HepG2 (cell line): ENCODE data around the gene TP73. TPM values are rescaled to one million over a fixed set of nuclear protein-coding genes. Genes with fewer than 3 reads are reported as not detected.
A peak's percentile ranks its signal among the peaks of the same experiment; 100 is the strongest.

Source experiments
- NBN ChIP-seq: fragments of 450-650 bp; conservative IDR thresholded peaks from 2 replicates; pipeline ENCODE4 v1.6.1; 2017
- NFKB2 ChIP-seq: sonication (generic); formaldehyde crosslinking; IDR thresholded peaks from 2 replicates; pipeline ENCODE4 v1.4.0; 2020; ENCODE audit warnings: missing genetic modification reagents, borderline replicate concordance
- POLR2AphosphoS5 ChIP-seq: IDR thresholded peaks from 2 replicates; pipeline ENCODE4 v1.6.1; 2012; ENCODE audit warnings: low read depth, low read length
- SMYD3 ChIP-seq: sonication (generic); formaldehyde crosslinking; IDR thresholded peaks from 2 replicates; pipeline ENCODE4 v1.8.1; 2023; ENCODE audit warnings: mild to moderate bottlenecking, missing genetic modification reagents
- ZBTB7A ChIP-seq: sonication (generic); formaldehyde crosslinking; IDR thresholded peaks from 2 replicates; pipeline ENCODE4 v1.8.0; 2022; ENCODE audit warnings: mild to moderate bottlenecking, missing genetic modification reagents
- ZFP62 ChIP-seq: sonication (generic); formaldehyde crosslinking; IDR thresholded peaks from 2 replicates; pipeline ENCODE4 v1.4.0; 2020; ENCODE audit warnings: missing genetic modification reagents
- ZMYM4 ChIP-seq: sonication (generic); formaldehyde crosslinking; IDR thresholded peaks from 2 replicates; pipeline ENCODE4 v1.8.1; 2023; ENCODE audit warnings: mild to moderate bottlenecking, missing genetic modification reagents
- ZNF253 ChIP-seq: sonication (generic); formaldehyde crosslinking; IDR thresholded peaks from 2 replicates; pipeline ENCODE4 v1.8.0; 2022; ENCODE audit warnings: mild to moderate bottlenecking, missing genetic modification reagents, borderline replicate concordance
- ZNF331 ChIP-seq: sonication (generic); formaldehyde crosslinking; IDR thresholded peaks from 2 replicates; pipeline ENCODE4 v1.4.0; 2020; ENCODE audit warnings: missing genetic modification reagents
- ZNF496 ChIP-seq: sonication (generic); formaldehyde crosslinking; IDR thresholded peaks from 2 replicates; pipeline ENCODE4 v1.8.1; 2023; ENCODE audit warnings: mild to moderate bottlenecking, moderate library complexity, missing genetic modification reagents; ENCODE audit not compliant: insufficient replicate concordance
- ZNF749 ChIP-seq: sonication (generic); formaldehyde crosslinking; IDR thresholded peaks from 2 replicates; pipeline ENCODE4 v1.8.0; 2022; ENCODE audit warnings: mild to moderate bottlenecking, missing genetic modification reagents, moderate library complexity, borderline replicate concordance
- ZNF891 ChIP-seq: sonication (generic); formaldehyde crosslinking; IDR thresholded peaks from 2 replicates; pipeline ENCODE4 v1.5.0; 2020; ENCODE audit warnings: mild to moderate bottlenecking, missing genetic modification reagents
- ZSCAN21 ChIP-seq: sonication (generic); formaldehyde crosslinking; IDR thresholded peaks from 2 replicates; pipeline ENCODE4 v1.8.0; 2022; ENCODE audit warnings: mild to moderate bottlenecking, missing genetic modification reagents, moderate library complexity, borderline replicate concordance
- polyA plus RNA-seq, 8 experiments: library from polyadenylated mRNA; depleted of rRNA in 3 of 8; stranded (reverse) in 7 of 8; unstranded in 1 of 8; fragments of >200 nt; fragmentation: Illumina TruSeq in 4 of 8; extraction: Trizol in 4 of 8; gene quantifications; 2 replicates each; pipeline versions ENCODE4 v1.2.1 to v1.2.3, GENCODE V29; 2011 to 2016; ENCODE audit warnings: low read depth in 4 of 8, missing spikeins in 1 of 8, mixed read lengths in 1 of 8; ENCODE audit not compliant: insufficient read depth in 1 of 8
- total RNA-seq, 5 experiments: library from RNA; depleted of rRNA; stranded (reverse); fragments of >200 nt; fragmentation: Illumina TruSeq; extraction: Trizol; gene quantifications; 2 replicates each; pipeline ENCODE4 v1.2.3, GENCODE V29; 2016; ENCODE audit warnings: low read depth in 1 of 5
- TF ChIP-seq, protein P1 (sequence below): sonication (generic); formaldehyde crosslinking; IDR thresholded peaks from 2 replicates; pipeline ENCODE4 v1.4.0; 2020; ENCODE audit warnings: missing genetic modification reagents
- TF ChIP-seq, protein P2 (sequence below): sonication (generic); formaldehyde crosslinking; IDR thresholded peaks from 2 replicates; pipeline ENCODE4 v1.4.0; 2020; ENCODE audit warnings: mild to moderate bottlenecking, missing genetic modification reagents, borderline replicate concordance
- TF ChIP-seq, protein P3 (sequence below): sonication (generic); formaldehyde crosslinking; IDR thresholded peaks from 2 replicates; pipeline ENCODE4 v1.4.0; 2020; ENCODE audit warnings: missing genetic modification reagents, mild to moderate bottlenecking, borderline replicate concordance
- TF ChIP-seq, protein P4 (sequence below): IDR thresholded peaks from 2 replicates; pipeline ENCODE4 v1.6.1; 2018; ENCODE audit warnings: missing genetic modification reagents
- TF ChIP-seq, protein P5 (sequence below): sonication (generic); formaldehyde crosslinking; IDR thresholded peaks from 2 replicates; pipeline ENCODE4 v1.9.0; 2021; ENCODE audit warnings: missing genetic modification reagents, borderline replicate concordance
- TF ChIP-seq, protein P6 (sequence below): sonication (generic); formaldehyde crosslinking; conservative IDR thresholded peaks from 2 replicates; pipeline ENCODE4 v1.4.0; 2020; ENCODE audit warnings: missing genetic modification reagents

Gene TP73
- total and polyA plus RNA-seq, 2 of the 13 experiments (the other 11 are each of a cell fraction or from before 2014, with no cell fraction given): 0.49 to 1.1 TPM

DNA sequence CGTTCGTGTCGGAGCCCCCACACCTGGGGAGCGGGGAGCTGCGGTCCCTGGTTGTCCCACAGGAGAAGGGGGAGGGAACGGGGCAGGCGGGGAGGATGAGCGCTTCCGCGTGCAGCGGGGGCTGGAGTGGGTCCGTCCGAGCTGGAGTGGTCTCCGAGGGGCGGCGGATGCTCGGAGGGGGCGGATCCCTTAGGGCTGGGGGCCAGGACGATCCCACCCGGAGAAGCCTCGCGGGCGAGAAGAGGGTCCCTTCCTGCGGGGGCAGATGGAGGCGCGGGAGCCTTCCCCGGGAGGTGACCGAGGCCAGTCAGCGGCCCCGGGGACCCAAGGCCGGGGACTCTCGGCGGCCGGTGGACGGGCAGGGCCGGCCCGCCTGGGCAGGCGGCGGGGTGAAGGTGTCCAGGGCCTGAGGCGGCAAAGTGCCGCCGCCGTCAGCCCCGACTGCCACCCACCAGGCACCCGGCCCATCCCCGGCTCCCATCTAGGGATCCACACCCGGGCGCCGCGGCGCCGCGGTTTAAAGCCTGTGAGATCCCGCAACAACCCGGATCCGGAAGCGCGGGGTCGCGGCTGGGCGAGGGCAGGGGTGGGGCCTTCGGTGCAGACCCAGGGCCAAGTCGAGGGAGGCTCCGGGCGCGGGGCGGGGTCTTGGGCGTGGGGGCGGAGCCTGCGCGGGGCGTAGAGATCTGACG lies 94.7 kb downstream of the TP73 start (continued):
- TF ChIP-seq ZNF749 (CRISPR knock-in tag) (no peak), POLR2AphosphoS5 (peak; percentile 70), NBN (no peak), ZNF496 (CRISPR knock-in tag) (no peak), NFKB2 (CRISPR knock-in tag) (no peak), ZSCAN21 (peak; percentile 57; the same call in 1 of the 2 replicates), ZNF891 (CRISPR knock-in tag) (no peak), ZNF331 (CRISPR knock-in tag) (no peak), ZNF253 (CRISPR knock-in tag) (no peak), ZBTB7A (no peak), ZFP62 (CRISPR knock-in tag) (no peak), ZMYM4 (CRISPR knock-in tag) (no peak), SMYD3 (CRISPR knock-in tag) (no peak)
- TF ChIP-seq, protein P1, sequence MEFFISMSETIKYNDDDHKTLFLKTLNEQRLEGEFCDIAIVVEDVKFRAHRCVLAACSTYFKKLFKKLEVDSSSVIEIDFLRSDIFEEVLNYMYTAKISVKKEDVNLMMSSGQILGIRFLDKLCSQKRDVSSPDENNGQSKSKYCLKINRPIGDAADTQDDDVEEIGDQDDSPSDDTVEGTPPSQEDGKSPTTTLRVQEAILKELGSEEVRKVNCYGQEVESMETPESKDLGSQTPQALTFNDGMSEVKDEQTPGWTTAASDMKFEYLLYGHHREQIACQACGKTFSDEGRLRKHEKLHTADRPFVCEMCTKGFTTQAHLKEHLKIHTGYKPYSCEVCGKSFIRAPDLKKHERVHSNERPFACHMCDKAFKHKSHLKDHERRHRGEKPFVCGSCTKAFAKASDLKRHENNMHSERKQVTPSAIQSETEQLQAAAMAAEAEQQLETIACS (CRISPR knock-in tag): no peak
- TF ChIP-seq, protein P2, sequence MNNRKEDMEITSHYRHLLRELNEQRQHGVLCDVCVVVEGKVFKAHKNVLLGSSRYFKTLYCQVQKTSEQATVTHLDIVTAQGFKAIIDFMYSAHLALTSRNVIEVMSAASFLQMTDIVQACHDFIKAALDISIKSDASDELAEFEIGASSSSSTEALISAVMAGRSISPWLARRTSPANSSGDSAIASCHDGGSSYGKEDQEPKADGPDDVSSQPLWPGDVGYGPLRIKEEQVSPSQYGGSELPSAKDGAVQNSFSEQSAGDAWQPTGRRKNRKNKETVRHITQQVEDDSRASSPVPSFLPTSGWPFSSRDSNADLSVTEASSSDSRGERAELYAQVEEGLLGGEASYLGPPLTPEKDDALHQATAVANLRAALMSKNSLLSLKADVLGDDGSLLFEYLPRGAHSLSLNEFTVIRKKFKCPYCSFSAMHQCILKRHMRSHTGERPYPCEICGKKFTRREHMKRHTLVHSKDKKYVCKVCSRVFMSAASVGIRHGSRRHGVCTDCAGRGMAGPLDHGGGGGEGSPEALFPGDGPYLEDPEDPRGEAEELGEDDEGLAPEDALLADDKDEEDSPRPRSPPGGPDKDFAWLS: no peak
- TF ChIP-seq, protein P3, sequence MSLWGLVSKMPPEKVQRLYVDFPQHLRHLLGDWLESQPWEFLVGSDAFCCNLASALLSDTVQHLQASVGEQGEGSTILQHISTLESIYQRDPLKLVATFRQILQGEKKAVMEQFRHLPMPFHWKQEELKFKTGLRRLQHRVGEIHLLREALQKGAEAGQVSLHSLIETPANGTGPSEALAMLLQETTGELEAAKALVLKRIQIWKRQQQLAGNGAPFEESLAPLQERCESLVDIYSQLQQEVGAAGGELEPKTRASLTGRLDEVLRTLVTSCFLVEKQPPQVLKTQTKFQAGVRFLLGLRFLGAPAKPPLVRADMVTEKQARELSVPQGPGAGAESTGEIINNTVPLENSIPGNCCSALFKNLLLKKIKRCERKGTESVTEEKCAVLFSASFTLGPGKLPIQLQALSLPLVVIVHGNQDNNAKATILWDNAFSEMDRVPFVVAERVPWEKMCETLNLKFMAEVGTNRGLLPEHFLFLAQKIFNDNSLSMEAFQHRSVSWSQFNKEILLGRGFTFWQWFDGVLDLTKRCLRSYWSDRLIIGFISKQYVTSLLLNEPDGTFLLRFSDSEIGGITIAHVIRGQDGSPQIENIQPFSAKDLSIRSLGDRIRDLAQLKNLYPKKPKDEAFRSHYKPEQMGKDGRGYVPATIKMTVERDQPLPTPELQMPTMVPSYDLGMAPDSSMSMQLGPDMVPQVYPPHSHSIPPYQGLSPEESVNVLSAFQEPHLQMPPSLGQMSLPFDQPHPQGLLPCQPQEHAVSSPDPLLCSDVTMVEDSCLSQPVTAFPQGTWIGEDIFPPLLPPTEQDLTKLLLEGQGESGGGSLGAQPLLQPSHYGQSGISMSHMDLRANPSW (CRISPR knock-in tag): no peak; the same call in 1 of the 2 replicates
- TF ChIP-seq, protein P4, sequence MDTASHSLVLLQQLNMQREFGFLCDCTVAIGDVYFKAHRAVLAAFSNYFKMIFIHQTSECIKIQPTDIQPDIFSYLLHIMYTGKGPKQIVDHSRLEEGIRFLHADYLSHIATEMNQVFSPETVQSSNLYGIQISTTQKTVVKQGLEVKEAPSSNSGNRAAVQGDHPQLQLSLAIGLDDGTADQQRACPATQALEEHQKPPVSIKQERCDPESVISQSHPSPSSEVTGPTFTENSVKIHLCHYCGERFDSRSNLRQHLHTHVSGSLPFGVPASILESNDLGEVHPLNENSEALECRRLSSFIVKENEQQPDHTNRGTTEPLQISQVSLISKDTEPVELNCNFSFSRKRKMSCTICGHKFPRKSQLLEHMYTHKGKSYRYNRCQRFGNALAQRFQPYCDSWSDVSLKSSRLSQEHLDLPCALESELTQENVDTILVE (CRISPR knock-in tag): no peak
- TF ChIP-seq, protein P5, sequence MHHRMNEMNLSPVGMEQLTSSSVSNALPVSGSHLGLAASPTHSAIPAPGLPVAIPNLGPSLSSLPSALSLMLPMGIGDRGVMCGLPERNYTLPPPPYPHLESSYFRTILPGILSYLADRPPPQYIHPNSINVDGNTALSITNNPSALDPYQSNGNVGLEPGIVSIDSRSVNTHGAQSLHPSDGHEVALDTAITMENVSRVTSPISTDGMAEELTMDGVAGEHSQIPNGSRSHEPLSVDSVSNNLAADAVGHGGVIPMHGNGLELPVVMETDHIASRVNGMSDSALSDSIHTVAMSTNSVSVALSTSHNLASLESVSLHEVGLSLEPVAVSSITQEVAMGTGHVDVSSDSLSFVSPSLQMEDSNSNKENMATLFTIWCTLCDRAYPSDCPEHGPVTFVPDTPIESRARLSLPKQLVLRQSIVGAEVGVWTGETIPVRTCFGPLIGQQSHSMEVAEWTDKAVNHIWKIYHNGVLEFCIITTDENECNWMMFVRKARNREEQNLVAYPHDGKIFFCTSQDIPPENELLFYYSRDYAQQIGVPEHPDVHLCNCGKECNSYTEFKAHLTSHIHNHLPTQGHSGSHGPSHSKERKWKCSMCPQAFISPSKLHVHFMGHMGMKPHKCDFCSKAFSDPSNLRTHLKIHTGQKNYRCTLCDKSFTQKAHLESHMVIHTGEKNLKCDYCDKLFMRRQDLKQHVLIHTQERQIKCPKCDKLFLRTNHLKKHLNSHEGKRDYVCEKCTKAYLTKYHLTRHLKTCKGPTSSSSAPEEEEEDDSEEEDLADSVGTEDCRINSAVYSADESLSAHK (CRISPR knock-in tag): no peak
- TF ChIP-seq, protein P6, sequence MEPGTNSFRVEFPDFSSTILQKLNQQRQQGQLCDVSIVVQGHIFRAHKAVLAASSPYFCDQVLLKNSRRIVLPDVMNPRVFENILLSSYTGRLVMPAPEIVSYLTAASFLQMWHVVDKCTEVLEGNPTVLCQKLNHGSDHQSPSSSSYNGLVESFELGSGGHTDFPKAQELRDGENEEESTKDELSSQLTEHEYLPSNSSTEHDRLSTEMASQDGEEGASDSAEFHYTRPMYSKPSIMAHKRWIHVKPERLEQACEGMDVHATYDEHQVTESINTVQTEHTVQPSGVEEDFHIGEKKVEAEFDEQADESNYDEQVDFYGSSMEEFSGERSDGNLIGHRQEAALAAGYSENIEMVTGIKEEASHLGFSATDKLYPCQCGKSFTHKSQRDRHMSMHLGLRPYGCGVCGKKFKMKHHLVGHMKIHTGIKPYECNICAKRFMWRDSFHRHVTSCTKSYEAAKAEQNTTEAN (CRISPR knock-in tag): no peak
